Measurements from ENCODE around the gene CD27. TPM values are rescaled to one million over a fixed set of nuclear protein-coding genes. Genes with fewer than 3 reads are reported as not detected.

Gene CD27
- total RNA-seq: 1 to 10 TPM; 1.4 to 1.6 TPM
- 1 to 10 TPM; 1.2 to 3.2 (median 2.3) TPM for polyA plus RNA-seq (ENCODE audit: insufficient read length in 6 of 6)
- long read RNA-seq, donor 1, partial matches to known transcripts: 14 of 14 reads
- long read RNA-seq, donor 1, other reads (novel, unspliced or antisense): 0 of 14 reads
- long read RNA-seq, donor 2: 0 reads
- long read RNA-seq, donor 3: 0 reads
- long read RNA-seq, donor 4, partial matches to known transcripts: 0 of 1 reads
- long read RNA-seq, donor 4, other reads (novel, unspliced or antisense): 0 of 1 reads
- long read RNA-seq, donor 5, partial matches to known transcripts: 29 of 39 reads
- long read RNA-seq, donor 5, other reads (novel, unspliced or antisense): 10 of 39 reads
- long read RNA-seq, donor 6: 0 reads
- long read RNA-seq, donor 7: 0 reads
- long read RNA-seq, donor 8: 0 reads
- long read RNA-seq, donor 9: 0 reads
- long read RNA-seq, donor 10, transcript CD27-201 (6 exons, 1,338 nt): major isoform, 5 of 7 reads
- long read RNA-seq, donor 10, partial matches to known transcripts: 0 of 7 reads
- long read RNA-seq, donor 10, other reads (novel, unspliced or antisense): 1 of 7 reads
- long read RNA-seq, donor 11, partial matches to known transcripts: 6 of 6 reads
- long read RNA-seq, donor 11, other reads (novel, unspliced or antisense): 0 of 6 reads
- long read RNA-seq, donor 12: 0 reads

- TF ChIP-seq, protein P1, sequence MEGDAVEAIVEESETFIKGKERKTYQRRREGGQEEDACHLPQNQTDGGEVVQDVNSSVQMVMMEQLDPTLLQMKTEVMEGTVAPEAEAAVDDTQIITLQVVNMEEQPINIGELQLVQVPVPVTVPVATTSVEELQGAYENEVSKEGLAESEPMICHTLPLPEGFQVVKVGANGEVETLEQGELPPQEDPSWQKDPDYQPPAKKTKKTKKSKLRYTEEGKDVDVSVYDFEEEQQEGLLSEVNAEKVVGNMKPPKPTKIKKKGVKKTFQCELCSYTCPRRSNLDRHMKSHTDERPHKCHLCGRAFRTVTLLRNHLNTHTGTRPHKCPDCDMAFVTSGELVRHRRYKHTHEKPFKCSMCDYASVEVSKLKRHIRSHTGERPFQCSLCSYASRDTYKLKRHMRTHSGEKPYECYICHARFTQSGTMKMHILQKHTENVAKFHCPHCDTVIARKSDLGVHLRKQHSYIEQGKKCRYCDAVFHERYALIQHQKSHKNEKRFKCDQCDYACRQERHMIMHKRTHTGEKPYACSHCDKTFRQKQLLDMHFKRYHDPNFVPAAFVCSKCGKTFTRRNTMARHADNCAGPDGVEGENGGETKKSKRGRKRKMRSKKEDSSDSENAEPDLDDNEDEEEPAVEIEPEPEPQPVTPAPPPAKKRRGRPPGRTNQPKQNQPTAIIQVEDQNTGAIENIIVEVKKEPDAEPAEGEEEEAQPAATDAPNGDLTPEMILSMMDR (IDR thresholded peaks at IDR 0.05): no peak
- H3K27me3 ChIP-seq: no peaks in the 10 kb centered on the region
- intact Hi-C loops (cut with DNase I): no loop called here
- no peaks in the 10 kb centered on the region for H3K4me1 ChIP-seq
- H3K4me3 ChIP-seq: peak within 1 kb of the TSS in 1 of 2 donors; percentile 16
- no peak for DNase-seq
- ATAC-seq: no peak
- peaks cover 0 to 25% of the 10 kb centered on the region in 2 donors for H3K36me3 ChIP-seq
- H3K9me3 ChIP-seq: no peaks in the 10 kb centered on the region
- peak within 1 kb of the TSS in 1 of 2 donors; percentile 45 for H3K27ac ChIP-seq
Observed at GRCh38 chr12:6444704-6445688, at the start of gene CD27. Gene CD27, plus strand, starts transcription at chr12:6444955. Its CDS starts 141 bp downstream, at chr12:6445096.

GRCh38 chr12:6396031-6396430, 48.7 kb upstream of the CD27 start:
- no peaks in the 10 kb centered on the region for H3K27me3 ChIP-seq
- no peak for ATAC-seq
- H3K9me3 ChIP-seq: no peaks in the 10 kb centered on the region
- H3K36me3 ChIP-seq: peaks cover 3 to 35% of the 10 kb centered on the region in 2 donors
- peaks cover 11 to 21% of the 10 kb centered on the region in 2 donors for H3K4me1 ChIP-seq
- TF ChIP-seq, protein P1 (IDR thresholded peaks at IDR 0.05): no peak
- DNase-seq: no peak
- no peak overlapping the region for H3K4me3 ChIP-seq
- H3K27ac ChIP-seq: no peak overlapping the region
- intact Hi-C loops (cut with DNase I): no loop called here

DNA sequence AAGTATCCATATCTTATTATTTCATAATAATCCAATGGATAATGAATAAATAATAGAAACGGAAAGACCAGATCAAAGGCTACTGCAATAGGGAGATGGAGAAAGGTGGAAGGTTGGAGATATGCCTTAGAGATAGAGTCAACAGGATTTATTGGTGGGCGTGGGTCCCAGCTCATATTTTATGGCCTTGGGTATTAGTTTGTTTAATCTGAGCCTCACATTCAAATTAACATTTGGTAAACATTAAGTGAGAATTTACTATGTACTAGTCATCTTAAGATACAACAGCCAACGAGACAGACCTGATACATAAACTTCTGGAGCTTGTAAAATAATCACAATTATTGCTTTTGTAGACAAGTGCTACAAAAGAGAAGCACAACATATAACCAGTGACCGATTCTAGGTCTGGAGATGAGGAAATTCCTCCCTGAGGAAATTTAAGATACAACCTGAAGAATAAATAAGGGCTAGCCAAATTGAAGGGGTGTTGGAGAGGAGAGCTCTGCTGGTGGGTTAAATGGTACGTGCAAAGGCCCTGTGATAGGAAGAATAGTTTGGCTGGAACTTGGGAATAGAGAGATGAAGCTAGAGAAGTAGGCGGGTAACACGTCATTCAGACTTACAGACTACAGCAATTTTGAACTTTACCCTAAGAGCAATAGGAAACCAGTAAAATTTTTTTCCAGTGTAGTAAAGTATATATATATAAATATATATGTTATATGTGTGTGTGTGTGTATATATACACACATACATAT, 44.7 kb upstream of the CD27 start:
- H3K4me3 ChIP-seq: no peak overlapping the region
- peaks cover 0 to 15% of the 10 kb centered on the region in 2 donors for H3K36me3 ChIP-seq
- no peaks in the 10 kb centered on the region for H3K9me3 ChIP-seq
- DNase-seq (no peak), ATAC-seq (no peak)
- H3K4me1 ChIP-seq: no peaks in the 10 kb centered on the region
- TF ChIP-seq, protein P1 (IDR thresholded peaks at IDR 0.05): no peak
- intact Hi-C loops (cut with DNase I): no loop called here
- H3K27me3 ChIP-seq: no peaks in the 10 kb centered on the region
- no peak overlapping the region for H3K27ac ChIP-seq

GRCh38 chr12:6404390-6404789, 40.4 kb upstream of the CD27 start:
- Histone ChIP-seq H3K4me3 (no peak overlapping the region), H3K4me1 (no peaks in the 10 kb centered on the region), H3K9me3 (no peaks in the 10 kb centered on the region), H3K27me3 (no peaks in the 10 kb centered on the region), H3K36me3 (no peaks in the 10 kb centered on the region), H3K27ac (no peak overlapping the region)
- DNase-seq (no peak), ATAC-seq (no peak)
- intact Hi-C loops (cut with DNase I): no loop called here
- TF ChIP-seq, protein P1 (IDR thresholded peaks at IDR 0.05): no peak

All from left lung (tissue), 14 donors.